BLaER1 treated with 17β-estradiol and CSF1 and Interleukin-3, amounts not matched to agents 10 nM and 100 nM (cell line): ENCODE data around the gene LHFPL4.
"Not testable (repeated sequence)": the region's sequence is repeated elsewhere in the genome, so short reads cannot be mapped to it uniquely, and the experiment has no call there.

Experiments used
- H3K27ac ChIP-seq, 11 experiments: shearing (Covaris generic); formaldehyde crosslinking; 2 replicates each; pipeline ENCODE4 v1.8.1; 2022
- H3K27me3 ChIP-seq, 11 experiments: shearing (Covaris generic); formaldehyde crosslinking; 2 replicates each; pipeline ENCODE4 v1.8.1; 2022
- H3K36me3 ChIP-seq, 11 experiments: shearing (Covaris generic); formaldehyde crosslinking; 2 replicates each; pipeline ENCODE4 v1.8.1; 2022
- H3K4me1 ChIP-seq, 10 experiments: shearing (Covaris generic); formaldehyde crosslinking; 2 replicates each; pipeline ENCODE4 v1.8.1; 2022
- H3K4me2 ChIP-seq, 11 experiments: shearing (Covaris generic); formaldehyde crosslinking; 2 replicates each; pipeline ENCODE4 v1.8.1; 2022
- H3K4me3 ChIP-seq, 10 experiments: shearing (Covaris generic); formaldehyde crosslinking; 2 replicates each; pipeline ENCODE4 v1.8.1; 2022
- H3K9ac ChIP-seq, 11 experiments: shearing (Covaris generic); formaldehyde crosslinking; 2 replicates each; pipeline ENCODE4 v1.8.1; 2022
- H3K9me3 ChIP-seq, 11 experiments: shearing (Covaris generic); formaldehyde crosslinking; replicated peaks in 1 of 11; 2 replicates each; pipeline ENCODE4 v1.8.1; 2022
- H4K20me1 ChIP-seq, 11 experiments: shearing (Covaris generic); formaldehyde crosslinking; 2 replicates each; pipeline ENCODE4 v1.8.1; 2022
- Cebpa-rat ChIP-seq, 11 experiments: shearing (Covaris generic); IDR thresholded peaks; 2 replicates each; pipeline ENCODE4 v1.8.1; 2022

The LHFPL4 gene

GRCh38 chr3:9583371-9583770 is 29.7 kb upstream of the LHFPL4 start:
- Histone ChIP-seq H3K27me3 (no peaks in the 10 kb centered on the region), H3K4me2 (no peak overlapping the region), H3K36me3 (no peaks in the 10 kb centered on the region), H3K9ac (no peak overlapping the region), H4K20me1 (no peaks in the 10 kb centered on the region), H3K4me1 (no peaks in the 10 kb centered on the region), H3K9me3 (peaks cover 5 to 13% (median 9%) of the 10 kb centered on the region in 11 experiments; a peak in 15 of 22 replicates), H3K4me3 (no peak overlapping the region), H3K27ac (no peak overlapping the region)
- TF ChIP-seq Cebpa-rat (IDR thresholded peaks at IDR 0.05), result no peak

GRCh38 chr3:9582332-9582731 is 28.7 kb upstream of the LHFPL4 start:
- Histone ChIP-seq H3K27me3 (no peaks in the 10 kb centered on the region), H4K20me1 (no peaks in the 10 kb centered on the region), H3K27ac (no peak overlapping the region), H3K4me3 (no peak overlapping the region), H3K36me3 (no peaks in the 10 kb centered on the region), H3K9ac (no peak overlapping the region), H3K9me3 (peaks cover 5 to 13% (median 9%) of the 10 kb centered on the region in 11 experiments; a peak in 15 of 22 replicates), H3K4me1 (no peaks in the 10 kb centered on the region), H3K4me2 (no peak overlapping the region)
- no peak for TF ChIP-seq Cebpa-rat (IDR thresholded peaks at IDR 0.05)

- Histone ChIP-seq H3K9me3 (peaks cover 5 to 13% (median 9%) of the 10 kb centered on the region in 11 experiments; a peak in 15 of 22 replicates), H4K20me1 (no peaks in the 10 kb centered on the region), H3K27me3 (no peaks in the 10 kb centered on the region), H3K36me3 (no peaks in the 10 kb centered on the region), H3K4me2 (no peak overlapping the region), H3K4me3 (no peak overlapping the region), H3K4me1 (no peaks in the 10 kb centered on the region), H3K27ac (no peak overlapping the region), H3K9ac (no peak overlapping the region)
- no peak for TF ChIP-seq Cebpa-rat (IDR thresholded peaks at IDR 0.05)
These were observed 28.1 kb upstream of the LHFPL4 start for GRCh38 chr3:9581742-9582141.

GRCh38 chr3:9569054-9569453 is 15.4 kb upstream of the LHFPL4 start:
- TF ChIP-seq Cebpa-rat (IDR thresholded peaks at IDR 0.05), result no peak

GRCh38 chr3:9565316-9565715 is 11.7 kb upstream of the LHFPL4 start:
- peaks cover 47 to 66% (median 55%) of the 10 kb centered on the region in 11 experiments for H3K9me3 ChIP-seq
- H3K27me3 ChIP-seq, result no peaks in the 10 kb centered on the region
- H3K4me1 ChIP-seq, result no peaks in the 10 kb centered on the region
- no peak overlapping the region for H3K4me3 ChIP-seq
- no peak overlapping the region for H3K9ac ChIP-seq
- H4K20me1 ChIP-seq, result no peaks in the 10 kb centered on the region
- H3K36me3 ChIP-seq, result no peaks in the 10 kb centered on the region
- no peak overlapping the region for H3K4me2 ChIP-seq
- TF ChIP-seq Cebpa-rat (IDR thresholded peaks at IDR 0.05), result no peak
- no peak overlapping the region for H3K27ac ChIP-seq

More at GRCh38 chr3:9569054-9569453, 15.4 kb upstream of the LHFPL4 start:
- Histone ChIP-seq H3K27me3 (no peaks in the 10 kb centered on the region), H3K9ac (no peak overlapping the region), H3K4me2 (no peak overlapping the region), H3K4me1 (no peaks in the 10 kb centered on the region), H4K20me1 (no peaks in the 10 kb centered on the region), H3K4me3 (no peak overlapping the region), H3K27ac (no peak overlapping the region), H3K36me3 (no peaks in the 10 kb centered on the region), H3K9me3 (peaks cover 37 to 58% (median 48%) of the 10 kb centered on the region in 11 experiments)

- Histone ChIP-seq H3K27me3 (no peaks in the 10 kb centered on the region), H3K9ac (no peak overlapping the region), H3K9me3 (peaks cover 44 to 65% (median 53%) of the 10 kb centered on the region in 11 experiments), H3K4me2 (no peak overlapping the region), H3K4me1 (no peaks in the 10 kb centered on the region), H3K4me3 (no peak overlapping the region), H3K27ac (no peak overlapping the region), H4K20me1 (no peaks in the 10 kb centered on the region), H3K36me3 (no peaks in the 10 kb centered on the region)
- TF ChIP-seq Cebpa-rat (IDR thresholded peaks at IDR 0.05), result no peak
These were observed 10.2 kb upstream of the LHFPL4 start for GRCh38 chr3:9563851-9564250.

GRCh38 chr3:9560056-9560455 is 6.4 kb upstream of the LHFPL4 start:
- not testable (repeated sequence) for H3K27ac ChIP-seq, H3K9ac ChIP-seq, H4K20me1 ChIP-seq, H3K4me3 ChIP-seq, H3K4me1 ChIP-seq, H3K27me3 ChIP-seq, H3K36me3 ChIP-seq, H3K4me2 ChIP-seq
- H3K9me3 ChIP-seq, result peaks cover 23 to 35% (median 32%) of the 10 kb centered on the region in 11 experiments; a peak in 21 of 22 replicates

- TF ChIP-seq Cebpa-rat (IDR thresholded peaks at IDR 0.05), result no peak
- H3K4me3 ChIP-seq, result no peak overlapping the region
- no peaks in the 10 kb centered on the region for H3K27me3 ChIP-seq
- H4K20me1 ChIP-seq, result no peaks in the 10 kb centered on the region
- no peak overlapping the region for H3K4me2 ChIP-seq
- H3K9ac ChIP-seq, result no peak overlapping the region
- no peaks in the 10 kb centered on the region for H3K4me1 ChIP-seq
- peaks cover 2 to 15% (median 10%) of the 10 kb centered on the region in 11 experiments; a peak in 14 of 22 replicates for H3K9me3 ChIP-seq
- no peaks in the 10 kb centered on the region for H3K36me3 ChIP-seq
- H3K27ac ChIP-seq, result no peak overlapping the region
These were observed 409 bp upstream of the LHFPL4 start for GRCh38 chr3:9553948-9554513.

GRCh38 chr3:9552252-9552999 is 1.2 kb downstream of the LHFPL4 start:
- Histone ChIP-seq H3K9ac (no peak overlapping the region), H3K9me3 (peaks cover 0 to 8% (median 6%) of the 10 kb centered on the region in 11 experiments; a peak in 8 of 22 replicates), H3K4me1 (no peaks in the 10 kb centered on the region), H3K27ac (no peak overlapping the region), H4K20me1 (no peaks in the 10 kb centered on the region), H3K27me3 (no peaks in the 10 kb centered on the region), H3K4me3 (no peak overlapping the region), H3K4me2 (no peak overlapping the region), H3K36me3 (no peaks in the 10 kb centered on the region)
- no peak for TF ChIP-seq Cebpa-rat (IDR thresholded peaks at IDR 0.05)

- Histone ChIP-seq H3K4me1 (no peaks in the 10 kb centered on the region), H3K27ac (no peak overlapping the region), H4K20me1 (no peaks in the 10 kb centered on the region), H3K9me3 (peaks cover 0 to 8% (median 6%) of the 10 kb centered on the region in 11 experiments; a peak in 8 of 22 replicates), H3K4me2 (no peak overlapping the region), H3K9ac (no peak overlapping the region), H3K4me3 (no peak overlapping the region), H3K36me3 (no peaks in the 10 kb centered on the region), H3K27me3 (no peaks in the 10 kb centered on the region)
- no peak for TF ChIP-seq Cebpa-rat (IDR thresholded peaks at IDR 0.05)
These were observed 2.6 kb downstream of the LHFPL4 start for GRCh38 chr3:9550999-9551398.
